ENCODE results near the gene C12orf60. TPM values are rescaled to one million over a fixed set of nuclear protein-coding genes. Genes with fewer than 3 reads are reported as not detected.

Gene C12orf60
- total RNA-seq, 3 donors from 2014 or later (not counting 1 experiment from before 2014, with no cell fraction given) = 0.28 to 0.79 (median 0.33) TPM

DNA sequence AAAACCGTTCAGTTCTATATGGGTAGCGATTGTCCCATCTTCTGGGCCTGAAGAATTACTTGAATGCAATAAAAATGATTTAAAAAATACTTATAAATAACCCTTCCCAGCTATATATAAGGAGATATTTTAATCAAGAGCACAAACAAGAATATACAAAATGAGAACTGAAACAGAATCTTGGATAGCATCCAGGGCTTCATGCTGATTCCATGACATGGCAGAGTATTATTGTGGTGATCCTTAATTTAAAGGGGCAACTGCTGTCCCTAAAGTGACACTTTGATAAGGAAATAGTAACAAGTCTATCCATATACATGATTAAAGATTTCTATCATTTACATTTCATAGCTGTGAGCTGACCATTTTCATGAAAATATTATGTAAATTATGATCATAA lies 19.0 kb upstream of the C12orf60 start:
- DNase-seq (no peak), ATAC-seq (no peak)
- TF ChIP-seq, protein P1, sequence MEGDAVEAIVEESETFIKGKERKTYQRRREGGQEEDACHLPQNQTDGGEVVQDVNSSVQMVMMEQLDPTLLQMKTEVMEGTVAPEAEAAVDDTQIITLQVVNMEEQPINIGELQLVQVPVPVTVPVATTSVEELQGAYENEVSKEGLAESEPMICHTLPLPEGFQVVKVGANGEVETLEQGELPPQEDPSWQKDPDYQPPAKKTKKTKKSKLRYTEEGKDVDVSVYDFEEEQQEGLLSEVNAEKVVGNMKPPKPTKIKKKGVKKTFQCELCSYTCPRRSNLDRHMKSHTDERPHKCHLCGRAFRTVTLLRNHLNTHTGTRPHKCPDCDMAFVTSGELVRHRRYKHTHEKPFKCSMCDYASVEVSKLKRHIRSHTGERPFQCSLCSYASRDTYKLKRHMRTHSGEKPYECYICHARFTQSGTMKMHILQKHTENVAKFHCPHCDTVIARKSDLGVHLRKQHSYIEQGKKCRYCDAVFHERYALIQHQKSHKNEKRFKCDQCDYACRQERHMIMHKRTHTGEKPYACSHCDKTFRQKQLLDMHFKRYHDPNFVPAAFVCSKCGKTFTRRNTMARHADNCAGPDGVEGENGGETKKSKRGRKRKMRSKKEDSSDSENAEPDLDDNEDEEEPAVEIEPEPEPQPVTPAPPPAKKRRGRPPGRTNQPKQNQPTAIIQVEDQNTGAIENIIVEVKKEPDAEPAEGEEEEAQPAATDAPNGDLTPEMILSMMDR (IDR thresholded peaks at IDR 0.05) = no peak
- H3K9me3 Mint-ChIP-seq = no peaks in the 10 kb centered on the region
- no peaks in the 10 kb centered on the region for H3K9me3 ChIP-seq (ENCODE audit: control insufficient read depth, insufficient read depth, low read length)
- H3K4me1 Mint-ChIP-seq = peaks cover 4% of the 10 kb centered on the region in 2 donors
- H3K36me3 ChIP-seq (ENCODE audit: control insufficient read depth, insufficient read depth, low read length) = peaks cover 43% of the 10 kb centered on the region
- no peak overlapping the region for H3K27ac ChIP-seq (ENCODE audit: low read length)
- H3K27me3 Mint-ChIP-seq (ENCODE audit: low read depth in 2 of 2) = peaks cover 0 to 4% of the 10 kb centered on the region in 2 donors
- no peaks in the 10 kb centered on the region for H3K4me1 ChIP-seq (ENCODE audit: control insufficient read depth, insufficient read depth, low read length)
- H3K27ac Mint-ChIP-seq = peak overlapping the region in 1 of 2 donors; percentile 48
- H3K4me3 ChIP-seq (ENCODE audit: low read length) = no peak overlapping the region
- H3K27me3 ChIP-seq (ENCODE audit: control insufficient read depth, insufficient read depth, low read length) = no peaks in the 10 kb centered on the region
- H3K4me3 Mint-ChIP-seq = no peak overlapping the region
- intact Hi-C loops (cut with micrococcal nuclease) = no loop called here
- no CpG with 5 or more reads among the region's 2 CpGs for WGBS (ENCODE audit: insufficient coverage)
- H3K36me3 Mint-ChIP-seq = peaks cover 25% of the 10 kb centered on the region

DNA sequence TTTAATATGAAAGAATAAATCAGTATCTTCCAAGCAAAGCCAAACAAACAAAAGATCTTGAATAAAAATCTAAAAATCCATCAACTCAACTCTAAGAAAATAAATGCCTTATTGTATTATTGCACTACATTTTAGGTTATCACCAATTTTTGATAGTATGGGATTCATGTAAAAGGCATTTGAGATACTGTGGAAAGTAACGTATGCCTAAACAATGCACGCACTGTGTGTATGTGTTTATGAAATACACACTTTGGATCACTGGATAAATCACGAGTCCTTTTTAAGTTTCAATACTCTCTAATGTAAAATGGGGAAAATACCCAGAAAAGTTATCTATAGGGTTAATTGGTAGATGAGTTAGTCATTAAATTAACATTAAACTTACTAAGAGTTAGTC lies 17.9 kb upstream of the C12orf60 start:
- no peak for ATAC-seq
- H3K27me3 Mint-ChIP-seq (ENCODE audit: low read depth in 2 of 2) = no peaks in the 10 kb centered on the region
- WGBS (ENCODE audit: insufficient coverage) = no CpG with 5 or more reads among the region's 3 CpGs
- TF ChIP-seq, protein P1 (IDR thresholded peaks at IDR 0.05) = no peak
- H3K4me3 Mint-ChIP-seq = no peak overlapping the region
- H3K27ac Mint-ChIP-seq = no peak overlapping the region
- H3K36me3 Mint-ChIP-seq = peaks cover 36% of the 10 kb centered on the region
- Histone ChIP-seq H3K4me1 (ENCODE audit: control insufficient read depth, insufficient read depth, low read length) (no peaks in the 10 kb centered on the region), H3K27me3 (ENCODE audit: control insufficient read depth, insufficient read depth, low read length) (no peaks in the 10 kb centered on the region), H3K36me3 (ENCODE audit: control insufficient read depth, insufficient read depth, low read length) (peaks cover 54% of the 10 kb centered on the region), H3K9me3 (ENCODE audit: control insufficient read depth, insufficient read depth, low read length) (no peaks in the 10 kb centered on the region), H3K27ac (ENCODE audit: low read length) (no peak overlapping the region), H3K4me3 (ENCODE audit: low read length) (no peak overlapping the region)
- intact Hi-C loops (cut with micrococcal nuclease) = no loop called here
- DNase-seq = no peak
- H3K9me3 Mint-ChIP-seq = no peaks in the 10 kb centered on the region
- peaks cover 2 to 4% of the 10 kb centered on the region in 2 donors for H3K4me1 Mint-ChIP-seq

DNA sequence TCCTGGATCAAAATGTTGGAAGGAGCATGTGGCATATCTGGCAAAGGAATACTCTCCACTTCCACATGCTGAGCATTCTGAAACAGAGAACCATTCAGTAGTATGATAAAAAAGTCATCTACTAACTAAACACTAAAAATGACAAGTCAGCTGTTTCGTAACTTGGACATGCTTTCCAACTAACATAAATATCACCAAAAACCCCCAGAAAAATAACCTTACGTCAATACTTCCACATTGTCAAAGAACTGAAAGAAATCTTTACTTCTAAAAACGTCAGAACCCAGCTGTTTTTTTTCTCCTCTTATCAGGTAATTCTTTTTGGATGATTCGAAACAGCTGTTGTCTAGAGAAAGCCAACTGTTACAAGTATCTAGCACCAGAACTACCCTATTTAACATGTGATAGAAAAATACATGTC lies 8.4 kb upstream of the C12orf60 start:
- Mint-ChIP-seq H3K9me3 (no peaks in the 10 kb centered on the region), H3K27ac (peak overlapping the region in 1 of 2 donors; percentile 38), H3K27me3 (ENCODE audit: low read depth in 2 of 2) (no peaks in the 10 kb centered on the region), H3K4me1 (peaks cover 0 to 4% of the 10 kb centered on the region in 2 donors), H3K4me3 (no peak overlapping the region), H3K36me3 (peaks cover 69% of the 10 kb centered on the region)
- TF ChIP-seq, protein P1 (IDR thresholded peaks at IDR 0.05) = no peak
- H3K4me3 ChIP-seq (ENCODE audit: low read length) = no peak overlapping the region
- peaks cover 89% of the 10 kb centered on the region for H3K36me3 ChIP-seq (ENCODE audit: control insufficient read depth, insufficient read depth, low read length)
- 100% methylated on average over 2 of the region's 4 CpGs for WGBS (ENCODE audit: insufficient coverage)
- no peaks in the 10 kb centered on the region for H3K9me3 ChIP-seq (ENCODE audit: control insufficient read depth, insufficient read depth, low read length)
- H3K27ac ChIP-seq (ENCODE audit: low read length) = no peak overlapping the region
- H3K27me3 ChIP-seq (ENCODE audit: control insufficient read depth, insufficient read depth, low read length) = no peaks in the 10 kb centered on the region
- intact Hi-C loops (cut with micrococcal nuclease) = no loop called here
- DNase-seq (no peak), ATAC-seq (no peak)
- no peaks in the 10 kb centered on the region for H3K4me1 ChIP-seq (ENCODE audit: control insufficient read depth, insufficient read depth, low read length)

DNA sequence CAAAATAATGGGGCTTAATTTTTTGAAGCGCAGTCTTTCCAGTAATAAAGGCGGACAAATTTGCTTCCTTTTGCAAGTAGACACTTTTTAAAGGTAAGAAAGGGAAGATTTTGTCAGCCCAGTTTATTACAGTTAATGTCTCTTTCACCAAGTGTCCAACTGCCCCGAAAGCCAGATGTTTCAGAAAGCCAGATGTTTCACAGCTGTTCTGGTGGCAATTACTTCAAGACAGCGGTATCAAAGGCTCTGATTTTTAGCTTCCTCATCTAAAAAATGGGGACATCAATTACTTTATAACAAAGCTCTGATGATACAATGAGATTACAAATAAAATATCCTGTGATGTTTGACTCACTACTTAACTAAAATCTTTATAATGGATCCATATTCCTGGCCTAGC lies 1.2 kb upstream of the C12orf60 start:
- peaks cover 10% of the 10 kb centered on the region for H3K4me1 ChIP-seq (ENCODE audit: control insufficient read depth, insufficient read depth, low read length)
- ATAC-seq (no peak), DNase-seq (peak in 1 of 2 donors; percentile 11)
- H3K36me3 ChIP-seq (ENCODE audit: control insufficient read depth, insufficient read depth, low read length) = peaks cover 28% of the 10 kb centered on the region
- 73% methylated on average over 3 of the region's 4 CpGs for whole genome bisulfite sequencing (ENCODE audit: insufficient coverage)
- H3K4me3 Mint-ChIP-seq = no peak overlapping the region
- intact Hi-C loops (cut with micrococcal nuclease) = loop anchor here (5.0 to 10.0 kb wide), 2 partner anchors 77 to 1080 kb away; partner anchors contain the start of gene STRAP
- H3K9me3 Mint-ChIP-seq = no peaks in the 10 kb centered on the region
- H3K27me3 Mint-ChIP-seq (ENCODE audit: low read depth in 2 of 2) = no peaks in the 10 kb centered on the region
- peak overlapping the region; percentile 98 for H3K27ac ChIP-seq (ENCODE audit: low read length)
- peaks cover 0 to 15% of the 10 kb centered on the region in 2 donors for H3K4me1 Mint-ChIP-seq
- H3K27ac Mint-ChIP-seq = no peak overlapping the region
- TF ChIP-seq, protein P1 (IDR thresholded peaks at IDR 0.05) = no peak
- H3K4me3 ChIP-seq (ENCODE audit: low read length) = peak overlapping the region; percentile 92
- no peaks in the 10 kb centered on the region for H3K27me3 ChIP-seq (ENCODE audit: control insufficient read depth, insufficient read depth, low read length)
- H3K9me3 ChIP-seq (ENCODE audit: control insufficient read depth, insufficient read depth, low read length) = no peaks in the 10 kb centered on the region
- peaks cover 20% of the 10 kb centered on the region for H3K36me3 Mint-ChIP-seq
